ENCODE results near the gene FAM234A. TPM values are rescaled to one million over a fixed set of nuclear protein-coding genes. Genes with fewer than 3 reads are reported as not detected.
A peak's percentile ranks its signal among the peaks of the same experiment; 100 is the strongest.

FAM234A gene
- total RNA-seq, 1 donor from 2014 or later, result 23.5 TPM

GRCh38 chr16:293043-293775 lies 58.6 kb downstream of the FAM234A start:
- no peaks in the 10 kb centered on the region for H3K27me3 ChIP-seq (ENCODE audit: control insufficient read depth in 3 of 3, insufficient read depth in 3 of 3, low read length in 3 of 3)
- H3K27ac ChIP-seq (ENCODE audit: low read depth, low read length), result no peak overlapping the region
- peaks cover 37 to 39% (median 37%) of the 10 kb centered on the region in 3 donors for H3K36me3 ChIP-seq (ENCODE audit: control insufficient read depth in 3 of 3, insufficient read depth in 3 of 3, low read length in 3 of 3)
- no peaks in the 10 kb centered on the region for H3K4me1 ChIP-seq (ENCODE audit: control insufficient read depth in 3 of 3, insufficient read depth in 3 of 3, low read length in 3 of 3)
- no peaks in the 10 kb centered on the region for H3K9me3 ChIP-seq (ENCODE audit: control insufficient read depth in 3 of 3, low read length in 3 of 3)
- no peak overlapping the region for H3K9ac ChIP-seq (ENCODE audit: low read depth in 1 of 3, low read length in 3 of 3)
- H3K4me3 ChIP-seq (ENCODE audit: low read length in 3 of 3), result no peak overlapping the region

GRCh38 chr16:296276-296675 lies 61.7 kb downstream of the FAM234A start:
- H3K4me1 ChIP-seq (ENCODE audit: control insufficient read depth in 3 of 3, insufficient read depth in 3 of 3, low read length in 3 of 3), result no peaks in the 10 kb centered on the region
- H3K9me3 ChIP-seq (ENCODE audit: control insufficient read depth in 3 of 3, low read length in 3 of 3), result no peaks in the 10 kb centered on the region
- no peak overlapping the region for H3K9ac ChIP-seq (ENCODE audit: low read depth in 1 of 3, low read length in 3 of 3)
- H3K27ac ChIP-seq (ENCODE audit: low read depth, low read length), result no peak overlapping the region
- H3K36me3 ChIP-seq (ENCODE audit: control insufficient read depth in 3 of 3, insufficient read depth in 3 of 3, low read length in 3 of 3), result peaks cover 18 to 28% (median 21%) of the 10 kb centered on the region in 3 donors
- no peaks in the 10 kb centered on the region for H3K27me3 ChIP-seq (ENCODE audit: control insufficient read depth in 3 of 3, insufficient read depth in 3 of 3, low read length in 3 of 3)
- H3K4me3 ChIP-seq (ENCODE audit: low read length in 3 of 3), result no peak overlapping the region

GRCh38 chr16:296806-297510 lies 62.3 kb downstream of the FAM234A start:
- Histone ChIP-seq H3K27ac (ENCODE audit: low read depth, low read length) (no peak overlapping the region), H3K4me3 (ENCODE audit: low read length in 3 of 3) (no peak overlapping the region), H3K9ac (ENCODE audit: low read depth in 1 of 3, low read length in 3 of 3) (no peak overlapping the region), H3K4me1 (ENCODE audit: control insufficient read depth in 3 of 3, insufficient read depth in 3 of 3, low read length in 3 of 3) (no peaks in the 10 kb centered on the region), H3K9me3 (ENCODE audit: control insufficient read depth in 3 of 3, low read length in 3 of 3) (no peaks in the 10 kb centered on the region), H3K36me3 (ENCODE audit: control insufficient read depth in 3 of 3, insufficient read depth in 3 of 3, low read length in 3 of 3) (peaks cover 18 to 24% (median 18%) of the 10 kb centered on the region in 3 donors), H3K27me3 (ENCODE audit: control insufficient read depth in 3 of 3, insufficient read depth in 3 of 3, low read length in 3 of 3) (no peaks in the 10 kb centered on the region)

GRCh38 chr16:297832-298231 lies 63.2 kb downstream of the FAM234A start:
- Histone ChIP-seq H3K27ac (ENCODE audit: low read depth, low read length) (no peak overlapping the region), H3K4me1 (ENCODE audit: control insufficient read depth in 3 of 3, insufficient read depth in 3 of 3, low read length in 3 of 3) (no peaks in the 10 kb centered on the region), H3K36me3 (ENCODE audit: control insufficient read depth in 3 of 3, insufficient read depth in 3 of 3, low read length in 3 of 3) (peaks cover 16 to 24% (median 17%) of the 10 kb centered on the region in 3 donors), H3K9me3 (ENCODE audit: control insufficient read depth in 3 of 3, low read length in 3 of 3) (no peaks in the 10 kb centered on the region), H3K4me3 (ENCODE audit: low read length in 3 of 3) (no peak overlapping the region), H3K9ac (ENCODE audit: low read depth in 1 of 3, low read length in 3 of 3) (no peak overlapping the region), H3K27me3 (ENCODE audit: control insufficient read depth in 3 of 3, insufficient read depth in 3 of 3, low read length in 3 of 3) (no peaks in the 10 kb centered on the region)

GRCh38 chr16:301235-301634 lies 66.6 kb downstream of the FAM234A start:
- H3K27me3 ChIP-seq (ENCODE audit: control insufficient read depth in 3 of 3, insufficient read depth in 3 of 3, low read length in 3 of 3), result no peaks in the 10 kb centered on the region
- no peak overlapping the region for H3K9ac ChIP-seq (ENCODE audit: low read depth in 1 of 3, low read length in 3 of 3)
- no peaks in the 10 kb centered on the region for H3K4me1 ChIP-seq (ENCODE audit: control insufficient read depth in 3 of 3, insufficient read depth in 3 of 3, low read length in 3 of 3)
- H3K27ac ChIP-seq (ENCODE audit: low read depth, low read length), result no peak overlapping the region
- H3K36me3 ChIP-seq (ENCODE audit: control insufficient read depth in 3 of 3, insufficient read depth in 3 of 3, low read length in 3 of 3), result peaks cover 18 to 23% (median 20%) of the 10 kb centered on the region in 3 donors
- no peaks in the 10 kb centered on the region for H3K9me3 ChIP-seq (ENCODE audit: control insufficient read depth in 3 of 3, low read length in 3 of 3)
- no peak overlapping the region for H3K4me3 ChIP-seq (ENCODE audit: low read length in 3 of 3)

GRCh38 chr16:301950-302349 lies 67.3 kb downstream of the FAM234A start:
- Histone ChIP-seq H3K9ac (ENCODE audit: low read depth in 1 of 3, low read length in 3 of 3) (no peak overlapping the region), H3K4me1 (ENCODE audit: control insufficient read depth in 3 of 3, insufficient read depth in 3 of 3, low read length in 3 of 3) (peaks cover 0 to 3% (median 0%) of the 10 kb centered on the region in 3 donors), H3K9me3 (ENCODE audit: control insufficient read depth in 3 of 3, low read length in 3 of 3) (no peaks in the 10 kb centered on the region), H3K27me3 (ENCODE audit: control insufficient read depth in 3 of 3, insufficient read depth in 3 of 3, low read length in 3 of 3) (no peaks in the 10 kb centered on the region), H3K27ac (ENCODE audit: low read depth, low read length) (no peak overlapping the region), H3K36me3 (ENCODE audit: control insufficient read depth in 3 of 3, insufficient read depth in 3 of 3, low read length in 3 of 3) (peaks cover 19 to 23% (median 23%) of the 10 kb centered on the region in 3 donors), H3K4me3 (ENCODE audit: low read length in 3 of 3) (no peak overlapping the region)

- Histone ChIP-seq H3K36me3 (ENCODE audit: control insufficient read depth in 3 of 3, insufficient read depth in 3 of 3, low read length in 3 of 3) (peaks cover 19 to 23% (median 19%) of the 10 kb centered on the region in 3 donors), H3K27me3 (ENCODE audit: control insufficient read depth in 3 of 3, insufficient read depth in 3 of 3, low read length in 3 of 3) (no peaks in the 10 kb centered on the region), H3K9me3 (ENCODE audit: control insufficient read depth in 3 of 3, low read length in 3 of 3) (no peaks in the 10 kb centered on the region), H3K27ac (ENCODE audit: low read depth, low read length) (no peak overlapping the region), H3K4me3 (ENCODE audit: low read length in 3 of 3) (no peak overlapping the region), H3K4me1 (ENCODE audit: control insufficient read depth in 3 of 3, insufficient read depth in 3 of 3, low read length in 3 of 3) (peaks cover 0 to 3% (median 0%) of the 10 kb centered on the region in 3 donors), H3K9ac (ENCODE audit: low read depth in 1 of 3, low read length in 3 of 3) (no peak overlapping the region)
Observed at GRCh38 chr16:303760-304505, 69.3 kb downstream of the FAM234A start.

- Histone ChIP-seq H3K9me3 (ENCODE audit: control insufficient read depth in 3 of 3, low read length in 3 of 3) (no peaks in the 10 kb centered on the region), H3K27me3 (ENCODE audit: control insufficient read depth in 3 of 3, insufficient read depth in 3 of 3, low read length in 3 of 3) (no peaks in the 10 kb centered on the region), H3K27ac (ENCODE audit: low read depth, low read length) (no peak overlapping the region), H3K9ac (ENCODE audit: low read depth in 1 of 3, low read length in 3 of 3) (peak overlapping the region in 1 of 3 donors; percentile 33), H3K36me3 (ENCODE audit: control insufficient read depth in 3 of 3, insufficient read depth in 3 of 3, low read length in 3 of 3) (peaks cover 25 to 32% (median 25%) of the 10 kb centered on the region in 3 donors), H3K4me1 (ENCODE audit: control insufficient read depth in 3 of 3, insufficient read depth in 3 of 3, low read length in 3 of 3) (peaks cover 0 to 3% (median 0%) of the 10 kb centered on the region in 3 donors), H3K4me3 (ENCODE audit: low read length in 3 of 3) (no peak overlapping the region)
Observed at GRCh38 chr16:305916-306626, 71.5 kb downstream of the FAM234A start.

- H3K36me3 ChIP-seq (ENCODE audit: control insufficient read depth in 3 of 3, insufficient read depth in 3 of 3, low read length in 3 of 3), result peaks cover 22 to 30% (median 29%) of the 10 kb centered on the region in 3 donors
- no peak overlapping the region for H3K4me3 ChIP-seq (ENCODE audit: low read length in 3 of 3)
- H3K9me3 ChIP-seq (ENCODE audit: control insufficient read depth in 3 of 3, low read length in 3 of 3), result no peaks in the 10 kb centered on the region
- H3K27ac ChIP-seq (ENCODE audit: low read depth, low read length), result no peak overlapping the region
- H3K27me3 ChIP-seq (ENCODE audit: control insufficient read depth in 3 of 3, insufficient read depth in 3 of 3, low read length in 3 of 3), result no peaks in the 10 kb centered on the region
- no peak overlapping the region for H3K9ac ChIP-seq (ENCODE audit: low read depth in 1 of 3, low read length in 3 of 3)
- peaks cover 0 to 3% (median 0%) of the 10 kb centered on the region in 3 donors for H3K4me1 ChIP-seq (ENCODE audit: control insufficient read depth in 3 of 3, insufficient read depth in 3 of 3, low read length in 3 of 3)
Observed at GRCh38 chr16:306911-307370, 72.3 kb downstream of the FAM234A start.
